HG03159 (cell line): ENCODE measurements around the gene ANAPC2.

Experiments
- ATAC-seq: cut with Tn5 transposase; IDR thresholded peaks from one replicate; pipeline ENCODE4 v1.9.1; 2021; ENCODE audit warnings: mild to moderate bottlenecking, moderate library complexity; ENCODE audit not compliant: unreplicated experiment

ANAPC2 gene

GRCh38 chr9:137193771-137194170 lies 5.4 kb upstream of the ANAPC2 start:
- no peak for ATAC-seq

- ATAC-seq: no peak
Observed at GRCh38 chr9:137192859-137193258, 4.5 kb upstream of the ANAPC2 start.

GRCh38 chr9:137192448-137192780 lies 4.1 kb upstream of the ANAPC2 start:
- ATAC-seq: no peak

GRCh38 chr9:137191691-137192447 lies 3.5 kb upstream of the ANAPC2 start:
- ATAC-seq: no peak

- no peak for ATAC-seq
Observed at GRCh38 chr9:137191245-137191644, 2.9 kb upstream of the ANAPC2 start.

GRCh38 chr9:137190315-137190856 lies 2.0 kb upstream of the ANAPC2 start:
- no peak for ATAC-seq

- peak; percentile 2 for ATAC-seq
Observed at GRCh38 chr9:137189297-137190295, 1.2 kb upstream of the ANAPC2 start.

GRCh38 chr9:137188086-137188489 lies 272 bp downstream of the ANAPC2 start:
- ATAC-seq: no peak

- no peak for ATAC-seq
Observed at GRCh38 chr9:137187386-137187785, 974 bp downstream of the ANAPC2 start.

GRCh38 chr9:137186385-137186784 lies 2.0 kb downstream of the ANAPC2 start:
- no peak for ATAC-seq

- ATAC-seq: no peak
Observed at GRCh38 chr9:137185921-137186320, 2.4 kb downstream of the ANAPC2 start.

- no peak for ATAC-seq
Observed at GRCh38 chr9:137184881-137185660, 3.3 kb downstream of the ANAPC2 start.

- ATAC-seq: no peak
Observed at GRCh38 chr9:137183980-137184595, 4.3 kb downstream of the ANAPC2 start.

- ATAC-seq: no peak
Observed at GRCh38 chr9:137182836-137183235, 5.5 kb downstream of the ANAPC2 start.

GRCh38 chr9:137181680-137182079 lies 6.7 kb downstream of the ANAPC2 start:
- no peak for ATAC-seq

GRCh38 chr9:137180491-137180890 lies 7.9 kb downstream of the ANAPC2 start:
- ATAC-seq: no peak

GRCh38 chr9:137179761-137180160 lies 8.6 kb downstream of the ANAPC2 start:
- no peak for ATAC-seq

- no peak for ATAC-seq
Observed at GRCh38 chr9:137178939-137179630, 9.3 kb downstream of the ANAPC2 start.

GRCh38 chr9:137178201-137178938 lies 10.0 kb downstream of the ANAPC2 start:
- no peak for ATAC-seq
